HG03460 (cell line): ENCODE measurements around the gene PROK2.

ENCODE experiments used
- ATAC-seq: cut with Tn5 transposase; IDR thresholded peaks from one replicate; pipeline ENCODE4 v1.9.1; 2021; ENCODE audit not compliant: unreplicated experiment

Gene PROK2

GRCh38 chr3:71751602-71752001 lies 33.3 kb downstream of the PROK2 start:
- ATAC-seq: no peak

GRCh38 chr3:71744738-71745137 lies 40.2 kb downstream of the PROK2 start:
- no peak for ATAC-seq

- no peak for ATAC-seq
Measured at GRCh38 chr3:71742621-71743020, 42.3 kb downstream of the PROK2 start.

GRCh38 chr3:71734881-71735280 lies 50.1 kb downstream of the PROK2 start:
- ATAC-seq: no peak

DNA sequence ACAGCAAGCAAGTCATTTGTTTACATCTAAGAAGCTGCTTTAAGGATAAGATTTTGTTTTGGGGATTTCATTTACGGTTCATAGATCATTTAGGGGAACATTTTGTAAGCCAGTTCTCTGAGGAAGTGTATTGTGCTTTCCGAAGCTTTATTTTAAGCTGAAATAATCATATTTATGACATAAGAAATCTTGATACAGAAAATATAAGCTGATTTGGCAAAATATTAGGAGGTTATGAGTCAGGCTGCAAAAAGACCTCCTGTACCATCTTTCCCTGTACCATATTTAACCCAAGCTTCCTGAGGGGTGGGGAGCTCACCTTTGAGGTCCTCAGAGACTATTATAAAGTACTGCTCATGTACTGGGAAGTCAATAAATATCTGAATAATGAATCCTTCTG lies 51.6 kb downstream of the PROK2 start:
- no peak for ATAC-seq

DNA sequence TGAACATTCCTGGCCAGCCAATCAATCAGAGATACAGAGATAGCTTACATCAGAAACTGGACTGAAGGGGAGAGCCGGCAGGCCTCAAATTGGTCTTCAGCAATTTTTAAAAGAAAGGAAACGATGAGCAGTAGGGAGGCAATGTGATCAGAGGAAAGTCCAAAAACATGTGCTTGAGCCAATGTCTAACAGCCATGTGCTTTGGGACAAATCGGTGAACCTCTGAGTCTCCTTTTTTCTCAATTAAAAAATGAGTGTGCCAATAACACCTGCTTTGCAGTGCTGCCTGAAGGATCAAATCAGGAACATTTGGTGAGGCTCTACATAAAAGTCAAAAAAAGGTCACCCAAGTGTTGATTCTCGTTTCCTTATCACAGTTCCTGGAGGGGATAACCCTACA lies 52.3 kb downstream of the PROK2 start:
- ATAC-seq: no peak

DNA sequence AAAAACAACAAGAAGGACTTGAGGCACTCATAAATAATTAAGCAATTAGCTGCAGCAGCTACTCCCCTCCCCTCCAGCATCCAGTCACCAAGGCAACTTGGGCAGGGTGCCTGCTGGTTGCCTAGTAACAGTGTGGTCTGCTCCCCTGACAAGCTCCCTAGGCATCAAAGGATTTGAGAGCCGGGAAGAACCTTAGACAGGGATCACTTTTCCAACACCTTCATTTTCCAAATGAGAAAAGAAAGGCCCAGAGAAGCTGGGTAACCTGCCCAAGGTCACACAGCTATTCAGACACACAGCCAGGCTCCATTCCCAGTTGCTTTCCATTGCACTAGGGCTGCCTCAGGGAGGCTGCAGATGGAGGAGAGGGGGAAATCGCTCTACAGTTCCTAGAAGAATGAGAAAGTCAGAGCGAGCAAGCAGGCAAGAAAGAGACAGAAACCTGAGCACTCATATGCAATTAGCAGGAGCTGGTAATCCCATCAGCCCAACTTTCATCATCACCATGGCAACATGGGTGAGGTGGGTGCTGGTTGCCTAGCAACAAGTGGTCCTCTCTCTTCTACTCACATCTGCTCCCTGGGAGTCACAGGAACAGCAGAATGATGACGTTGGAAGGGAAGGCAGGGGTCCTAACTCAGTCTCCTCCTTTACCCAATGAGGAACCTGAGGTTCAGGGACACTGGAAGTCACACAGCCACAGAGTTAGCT lies 56.2 kb downstream of the PROK2 start:
- no peak for ATAC-seq

- ATAC-seq: no peak
Measured at GRCh38 chr3:71726146-71726545, 58.8 kb downstream of the PROK2 start.

GRCh38 chr3:71725271-71725991 lies 59.5 kb downstream of the PROK2 start, which contains the start of gene EIF4E3:
EIF4E3 (minus strand) TSS chr3:71725402; CDS start chr3:71725367, 35 bp downstream.
- no peak for ATAC-seq

DNA sequence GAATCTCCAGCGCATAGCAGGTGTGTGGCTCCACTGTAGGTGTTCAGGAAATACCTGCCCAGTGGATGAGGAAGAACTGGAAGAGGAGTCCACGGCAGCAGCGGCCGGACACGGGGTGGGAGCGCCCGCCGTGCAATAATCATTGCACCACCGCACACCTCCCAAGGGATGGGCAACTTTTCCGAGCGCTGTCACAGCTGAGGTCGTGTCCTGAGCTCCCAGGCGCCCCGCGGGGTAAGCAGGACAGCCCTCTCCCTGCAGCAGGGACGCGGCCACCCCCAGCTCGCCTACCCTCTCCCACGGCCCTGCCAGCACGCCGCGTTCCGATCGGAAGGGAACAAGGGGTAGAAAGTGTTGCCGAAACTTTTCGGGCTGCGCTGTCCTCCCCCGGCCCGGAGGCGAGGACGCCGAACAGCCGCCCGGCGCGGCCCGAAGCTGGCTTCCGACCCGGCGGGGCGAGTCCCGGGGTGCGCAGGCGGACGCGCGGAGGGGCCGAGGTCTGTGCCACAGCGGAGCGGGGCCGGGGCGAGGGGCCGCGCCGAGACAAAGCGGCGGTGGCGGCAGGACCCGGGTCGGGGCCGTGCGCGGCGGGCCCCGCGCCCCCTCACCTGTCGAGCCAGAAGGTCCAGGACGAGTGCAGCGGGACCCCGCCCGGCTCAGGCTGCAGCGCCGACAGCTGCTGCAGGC lies 60.2 kb downstream of the PROK2 start:
- no peak for ATAC-seq

DNA sequence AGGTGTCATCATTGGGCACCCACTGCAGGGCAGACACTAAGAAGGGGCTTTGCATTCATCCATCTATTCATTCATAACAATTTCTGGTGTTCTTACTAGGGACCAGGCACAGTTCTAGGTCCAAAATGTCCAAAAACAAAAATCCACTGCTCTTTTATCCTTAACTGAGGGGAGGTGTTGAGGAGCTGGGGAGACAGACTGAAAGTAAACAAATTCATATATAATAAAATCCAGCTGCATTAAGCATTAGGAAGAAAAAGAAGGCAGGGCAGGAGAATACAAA lies 60.8 kb downstream of the PROK2 start:
- ATAC-seq: no peak

DNA sequence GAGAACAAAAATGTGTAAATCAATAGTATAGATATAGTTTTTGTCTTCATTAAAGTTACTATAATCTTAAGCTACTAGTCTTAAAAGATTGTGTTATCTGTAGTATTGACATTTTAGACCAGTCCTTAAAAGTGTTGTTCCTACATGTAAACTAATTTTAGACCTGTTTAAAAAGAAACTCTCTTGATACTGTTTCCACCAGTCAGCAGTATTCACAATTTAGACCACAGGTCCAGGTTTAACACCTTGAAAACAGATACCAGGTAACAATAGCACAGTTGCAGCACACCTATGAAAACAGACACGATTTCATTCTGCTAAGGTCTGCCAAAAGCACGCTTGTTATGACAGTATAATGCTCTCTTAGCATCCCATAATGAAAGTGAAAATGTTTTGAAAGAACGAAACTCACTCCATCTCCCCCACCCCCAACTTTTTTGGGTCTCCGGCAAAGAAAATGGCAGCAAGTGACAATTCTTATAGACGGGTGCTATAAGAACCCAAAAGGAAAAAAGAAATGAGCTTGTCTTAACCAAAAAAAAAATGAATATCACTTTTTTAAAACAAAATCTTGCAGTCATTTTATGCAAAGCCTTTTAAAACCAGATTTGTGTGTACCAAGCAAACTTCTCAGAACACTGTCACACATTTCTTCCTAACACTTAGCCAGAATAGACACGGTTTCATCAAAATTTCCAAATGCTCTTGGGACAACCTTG lies 61.3 kb downstream of the PROK2 start:
- ATAC-seq: no peak

DNA sequence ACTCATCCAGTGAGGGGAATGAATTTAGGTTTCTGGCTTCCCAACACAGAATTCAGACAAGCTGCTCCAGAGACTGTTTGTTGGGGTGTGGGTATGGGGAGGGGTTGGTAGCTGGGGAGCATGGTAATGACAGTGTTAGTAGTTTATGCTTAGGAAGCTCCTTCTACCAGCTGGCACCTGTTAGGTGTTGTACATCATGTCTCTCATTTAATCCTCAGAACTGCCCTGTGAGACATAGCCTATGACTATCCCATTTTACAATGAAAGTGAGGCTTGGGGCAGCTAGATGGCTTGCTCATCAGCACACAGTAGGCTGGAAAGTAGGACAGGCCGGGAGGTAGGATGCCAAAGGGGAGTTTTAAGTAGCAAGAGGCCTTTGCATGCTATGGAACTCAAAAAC lies 62.3 kb downstream of the PROK2 start:
- ATAC-seq: no peak
